ENCODE results near the gene PXMP4.

The PXMP4 gene

GRCh38 chr20:33667676-33668465 lies 52.2 kb downstream of the PXMP4 start:
- peak; percentile 91 for DNase-seq

GRCh38 chr20:33667245-33667675 lies 52.9 kb downstream of the PXMP4 start:
- DNase-seq = peak; percentile 81

GRCh38 chr20:33666293-33667244 lies 53.5 kb downstream of the PXMP4 start, which contains the start of gene ACTL10:
ACTL10 (plus strand) TSS chr20:33666943; CDS start chr20:33667498, 555 bp downstream.
- DNase-seq = peak; percentile 100

- peak; percentile 51 for DNase-seq
Measured at GRCh38 chr20:33664762-33665144, 55.4 kb downstream of the PXMP4 start.

- DNase-seq = no peak
Measured at GRCh38 chr20:33664085-33664761, 55.9 kb downstream of the PXMP4 start.

- peak; percentile 91 for DNase-seq
Measured at GRCh38 chr20:33663161-33664084, 56.7 kb downstream of the PXMP4 start.

GRCh38 chr20:33662172-33662571 lies 57.9 kb downstream of the PXMP4 start, which contains the start of gene C20orf144:
C20orf144 (plus strand) TSS chr20:33662327; CDS start chr20:33662346, 19 bp downstream.
- DNase-seq = no peak

GRCh38 chr20:33660685-33661058 lies 59.4 kb downstream of the PXMP4 start:
- DNase-seq = no peak

GRCh38 chr20:33660035-33660684 lies 60.0 kb downstream of the PXMP4 start:
- DNase-seq = no peak

GRCh38 chr20:33659341-33660034 lies 60.6 kb downstream of the PXMP4 start:
- DNase-seq = no peak

GRCh38 chr20:33658929-33659328 lies 61.2 kb downstream of the PXMP4 start:
- DNase-seq = no peak

- DNase-seq = no peak
Measured at GRCh38 chr20:33658510-33658909, 61.6 kb downstream of the PXMP4 start.

GRCh38 chr20:33657704-33658095 lies 62.4 kb downstream of the PXMP4 start:
- no peak for DNase-seq

- DNase-seq = no peak
Measured at GRCh38 chr20:33656783-33657703, 63.1 kb downstream of the PXMP4 start.

- DNase-seq = no peak
Measured at GRCh38 chr20:33656010-33656782, 63.9 kb downstream of the PXMP4 start.

- no peak for DNase-seq
Measured at GRCh38 chr20:33655164-33655563, 64.9 kb downstream of the PXMP4 start.

- no peak for DNase-seq
Measured at GRCh38 chr20:33654680-33655161, 65.4 kb downstream of the PXMP4 start.

- DNase-seq = peak; percentile 86
Measured at GRCh38 chr20:33653900-33654596, 66.1 kb downstream of the PXMP4 start.
